Thyroid gland (tissue), 4 donors: ENCODE data around the gene IREB2.

Experiments used
- POLR2A ChIP-seq, 2 donors: fragments of 450-650 bp; IDR thresholded peaks; one replicate each; pipeline ENCODE4 v1.6.1; 2017; ENCODE audit warnings: antibody characterized with exemption in 2 of 2, mild to moderate bottlenecking in 2 of 2, moderate library complexity in 1 of 2
- TF ChIP-seq, protein P1 (sequence below), 6 experiments: fragments of 200-600 bp in 3 of 6; fragments of 450-650 bp in 3 of 6; sonication (generic) in 3 of 6; IDR thresholded peaks; one replicate each; pipeline ENCODE4 v1.5.1; 2016 to 2019; ENCODE audit warnings: antibody characterized with exemption in 6 of 6, mild to moderate bottlenecking in 2 of 6, inconsistent platforms in 1 of 6, moderate library complexity in 1 of 6

DNA sequence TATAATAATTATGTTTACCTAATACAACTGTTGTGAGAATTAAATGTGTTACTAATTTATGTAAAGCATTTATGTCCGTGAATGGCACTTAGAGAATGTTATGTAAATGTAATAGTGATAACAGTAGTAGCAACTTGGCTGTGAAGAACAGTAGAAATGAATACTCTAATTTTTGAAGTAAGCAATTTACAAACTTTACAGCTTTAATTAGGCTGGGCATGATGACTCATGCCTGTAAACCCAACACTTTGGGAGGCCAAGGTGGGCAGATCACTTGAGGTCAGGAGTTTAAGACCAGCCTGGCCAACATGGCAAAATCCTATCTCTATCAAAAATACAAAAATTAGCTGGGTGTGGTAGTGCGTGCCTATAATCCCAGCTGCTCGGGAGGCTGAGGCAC, 33.9 kb upstream of the IREB2 start:
- TF ChIP-seq, protein P1, sequence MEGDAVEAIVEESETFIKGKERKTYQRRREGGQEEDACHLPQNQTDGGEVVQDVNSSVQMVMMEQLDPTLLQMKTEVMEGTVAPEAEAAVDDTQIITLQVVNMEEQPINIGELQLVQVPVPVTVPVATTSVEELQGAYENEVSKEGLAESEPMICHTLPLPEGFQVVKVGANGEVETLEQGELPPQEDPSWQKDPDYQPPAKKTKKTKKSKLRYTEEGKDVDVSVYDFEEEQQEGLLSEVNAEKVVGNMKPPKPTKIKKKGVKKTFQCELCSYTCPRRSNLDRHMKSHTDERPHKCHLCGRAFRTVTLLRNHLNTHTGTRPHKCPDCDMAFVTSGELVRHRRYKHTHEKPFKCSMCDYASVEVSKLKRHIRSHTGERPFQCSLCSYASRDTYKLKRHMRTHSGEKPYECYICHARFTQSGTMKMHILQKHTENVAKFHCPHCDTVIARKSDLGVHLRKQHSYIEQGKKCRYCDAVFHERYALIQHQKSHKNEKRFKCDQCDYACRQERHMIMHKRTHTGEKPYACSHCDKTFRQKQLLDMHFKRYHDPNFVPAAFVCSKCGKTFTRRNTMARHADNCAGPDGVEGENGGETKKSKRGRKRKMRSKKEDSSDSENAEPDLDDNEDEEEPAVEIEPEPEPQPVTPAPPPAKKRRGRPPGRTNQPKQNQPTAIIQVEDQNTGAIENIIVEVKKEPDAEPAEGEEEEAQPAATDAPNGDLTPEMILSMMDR (IDR thresholded peaks at IDR 0.05), result no peak
- no peak for TF ChIP-seq POLR2A (IDR thresholded peaks at IDR 0.05)
